GM20431 (cell line): Measurements from ENCODE around the gene CCM2.

Experiments
- in situ Hi-C: fragments of 300-500 bp; cut with MseI, MboI; formaldehyde crosslinking; loops from one replicate; pipeline ENCODE4 v1.15.0; 2020; ENCODE audit warnings: low sequenced_read_pairs; ENCODE audit not compliant: unreplicated experiment

Gene CCM2

GRCh38 chr7:45074528-45075354, 74.7 kb downstream of the CCM2 start:
- in situ Hi-C loops: no loop called here

GRCh38 chr7:45075355-45075644, 75.3 kb downstream of the CCM2 start:
- in situ Hi-C loops: no loop called here

GRCh38 chr7:45075871-45076796, 76.1 kb downstream of the CCM2 start:
- in situ Hi-C loops: no loop called here

GRCh38 chr7:45076946-45077345, 76.9 kb downstream of the CCM2 start:
- in situ Hi-C loops: no loop called here

GRCh38 chr7:45077579-45077978, 77.6 kb downstream of the CCM2 start:
- in situ Hi-C loops: no loop called here

- in situ Hi-C loops: no loop called here
Observed at GRCh38 chr7:45078125-45078681, 78.2 kb downstream of the CCM2 start.

GRCh38 chr7:45080265-45080957, 80.4 kb downstream of the CCM2 start:
- in situ Hi-C loops: no loop called here

- in situ Hi-C loops: no loop called here
Observed at GRCh38 chr7:45080958-45081669, 81.1 kb downstream of the CCM2 start.

- in situ Hi-C loops: no loop called here
Observed at GRCh38 chr7:45081670-45081974, 81.6 kb downstream of the CCM2 start.

GRCh38 chr7:45082031-45082830, 82.2 kb downstream of the CCM2 start:
- in situ Hi-C loops: no loop called here

GRCh38 chr7:45082831-45083331, 82.9 kb downstream of the CCM2 start:
- in situ Hi-C loops: no loop called here

GRCh38 chr7:45084336-45084735, 84.3 kb downstream of the CCM2 start:
- in situ Hi-C loops: no loop called here

- in situ Hi-C loops: no loop called here
Observed at GRCh38 chr7:45084901-45085618, 85.1 kb downstream of the CCM2 start.

GRCh38 chr7:45085619-45086200, 85.7 kb downstream of the CCM2 start:
- in situ Hi-C loops: no loop called here

GRCh38 chr7:45086331-45087065, 86.5 kb downstream of the CCM2 start:
- in situ Hi-C loops: no loop called here

GRCh38 chr7:45087301-45088145, 87.5 kb downstream of the CCM2 start:
- in situ Hi-C loops: no loop called here
